DOHH2 (cell line): ENCODE results near the gene GLB1L2.

Source experiments
- EZH2phosphoT487 ChIP-seq: fragments of 200-600 bp; sonication (generic); IDR thresholded peaks from 2 replicates; pipeline ENCODE4 v1.6.1; 2017; ENCODE audit warnings: borderline replicate concordance, mild to moderate bottlenecking, antibody characterized with exemption, low read length, moderate library complexity, mixed read lengths
- TF ChIP-seq, protein P1 (sequence below): fragments of 200-600 bp; sonication (generic); IDR thresholded peaks from one replicate; pipeline ENCODE4 v1.5.1; 2014; ENCODE audit warnings: antibody characterized with exemption, mild to moderate bottlenecking, low read depth, low read length; ENCODE audit not compliant: poor library complexity, severe bottlenecking

- TF ChIP-seq, protein P1, sequence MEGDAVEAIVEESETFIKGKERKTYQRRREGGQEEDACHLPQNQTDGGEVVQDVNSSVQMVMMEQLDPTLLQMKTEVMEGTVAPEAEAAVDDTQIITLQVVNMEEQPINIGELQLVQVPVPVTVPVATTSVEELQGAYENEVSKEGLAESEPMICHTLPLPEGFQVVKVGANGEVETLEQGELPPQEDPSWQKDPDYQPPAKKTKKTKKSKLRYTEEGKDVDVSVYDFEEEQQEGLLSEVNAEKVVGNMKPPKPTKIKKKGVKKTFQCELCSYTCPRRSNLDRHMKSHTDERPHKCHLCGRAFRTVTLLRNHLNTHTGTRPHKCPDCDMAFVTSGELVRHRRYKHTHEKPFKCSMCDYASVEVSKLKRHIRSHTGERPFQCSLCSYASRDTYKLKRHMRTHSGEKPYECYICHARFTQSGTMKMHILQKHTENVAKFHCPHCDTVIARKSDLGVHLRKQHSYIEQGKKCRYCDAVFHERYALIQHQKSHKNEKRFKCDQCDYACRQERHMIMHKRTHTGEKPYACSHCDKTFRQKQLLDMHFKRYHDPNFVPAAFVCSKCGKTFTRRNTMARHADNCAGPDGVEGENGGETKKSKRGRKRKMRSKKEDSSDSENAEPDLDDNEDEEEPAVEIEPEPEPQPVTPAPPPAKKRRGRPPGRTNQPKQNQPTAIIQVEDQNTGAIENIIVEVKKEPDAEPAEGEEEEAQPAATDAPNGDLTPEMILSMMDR = no peak
- TF ChIP-seq EZH2phosphoT487 = no peak
Observed at GRCh38 chr11:134385171-134385570, 53.4 kb downstream of the GLB1L2 start.
